GM12875 (cell line): ENCODE data around the gene CRIP2.

Experiments
- H3K4me3 ChIP-seq: one replicate; pipeline ENCODE4 v1.5.1; 2011; ENCODE audit warnings: low read depth, low read length, control low read depth
- CTCF ChIP-seq: IDR thresholded peaks from 2 replicates; pipeline ENCODE4 v1.5.1; 2011; ENCODE audit warnings: low read depth, mild to moderate bottlenecking, control low read depth, inconsistent platforms, low read length, moderate library complexity, borderline replicate concordance; ENCODE audit not compliant: insufficient read depth

Gene CRIP2

GRCh38 chr14:105430042-105430441 lies 44.6 kb upstream of the CRIP2 start:
- H3K4me3 ChIP-seq: no peak overlapping the region
- TF ChIP-seq CTCF: no peak

GRCh38 chr14:105430565-105430964 lies 44.1 kb upstream of the CRIP2 start:
- no peak overlapping the region for H3K4me3 ChIP-seq
- TF ChIP-seq CTCF: no peak

- TF ChIP-seq CTCF: no peak
- H3K4me3 ChIP-seq: no peak overlapping the region
Observed at GRCh38 chr14:105431256-105431655, 43.4 kb upstream of the CRIP2 start.

- H3K4me3 ChIP-seq: no peak overlapping the region
- no peak for TF ChIP-seq CTCF
Observed at GRCh38 chr14:105432657-105433056, 42.0 kb upstream of the CRIP2 start.

GRCh38 chr14:105433161-105433605 lies 41.4 kb upstream of the CRIP2 start:
- no peak for TF ChIP-seq CTCF

GRCh38 chr14:105436402-105436801 lies 38.2 kb upstream of the CRIP2 start:
- no peak overlapping the region for H3K4me3 ChIP-seq
- no peak for TF ChIP-seq CTCF

More at GRCh38 chr14:105433161-105433605, 41.4 kb upstream of the CRIP2 start:
- no peak overlapping the region for H3K4me3 ChIP-seq

- no peak overlapping the region for H3K4me3 ChIP-seq
Observed at GRCh38 chr14:105436891-105437722, 37.5 kb upstream of the CRIP2 start.

More at GRCh38 chr14:105436891-105437722, 37.5 kb upstream of the CRIP2 start:
- TF ChIP-seq CTCF: no peak
